ENCODE measurements around the gene LANCL3.

DNA sequence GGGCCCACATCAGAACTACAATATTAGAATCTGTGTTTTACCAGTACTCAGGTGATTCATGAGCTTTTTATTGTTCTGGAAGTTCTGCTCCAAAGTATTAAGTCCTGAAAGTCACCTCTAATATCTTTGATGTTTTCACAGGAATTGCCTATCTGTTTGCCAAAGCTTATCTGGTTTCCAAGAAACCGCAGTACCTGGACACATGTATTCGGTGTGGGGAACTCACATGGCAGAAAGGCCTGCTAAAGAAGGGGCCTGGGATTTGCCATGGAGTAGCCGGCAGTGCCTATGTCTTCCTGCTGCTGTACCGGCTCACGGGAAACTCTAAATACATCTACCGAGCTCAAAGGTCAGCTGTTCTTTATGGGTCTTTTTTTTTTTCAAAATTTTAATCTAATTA is 95.7 kb downstream of the LANCL3 start:
- TF ChIP-seq TCF12 (IDR thresholded peaks at IDR 0.05; ENCODE audit: low read depth) (no peak), CEBPB (IDR thresholded peaks at IDR 0.05) (no peak)
- TF ChIP-seq, protein P1, sequence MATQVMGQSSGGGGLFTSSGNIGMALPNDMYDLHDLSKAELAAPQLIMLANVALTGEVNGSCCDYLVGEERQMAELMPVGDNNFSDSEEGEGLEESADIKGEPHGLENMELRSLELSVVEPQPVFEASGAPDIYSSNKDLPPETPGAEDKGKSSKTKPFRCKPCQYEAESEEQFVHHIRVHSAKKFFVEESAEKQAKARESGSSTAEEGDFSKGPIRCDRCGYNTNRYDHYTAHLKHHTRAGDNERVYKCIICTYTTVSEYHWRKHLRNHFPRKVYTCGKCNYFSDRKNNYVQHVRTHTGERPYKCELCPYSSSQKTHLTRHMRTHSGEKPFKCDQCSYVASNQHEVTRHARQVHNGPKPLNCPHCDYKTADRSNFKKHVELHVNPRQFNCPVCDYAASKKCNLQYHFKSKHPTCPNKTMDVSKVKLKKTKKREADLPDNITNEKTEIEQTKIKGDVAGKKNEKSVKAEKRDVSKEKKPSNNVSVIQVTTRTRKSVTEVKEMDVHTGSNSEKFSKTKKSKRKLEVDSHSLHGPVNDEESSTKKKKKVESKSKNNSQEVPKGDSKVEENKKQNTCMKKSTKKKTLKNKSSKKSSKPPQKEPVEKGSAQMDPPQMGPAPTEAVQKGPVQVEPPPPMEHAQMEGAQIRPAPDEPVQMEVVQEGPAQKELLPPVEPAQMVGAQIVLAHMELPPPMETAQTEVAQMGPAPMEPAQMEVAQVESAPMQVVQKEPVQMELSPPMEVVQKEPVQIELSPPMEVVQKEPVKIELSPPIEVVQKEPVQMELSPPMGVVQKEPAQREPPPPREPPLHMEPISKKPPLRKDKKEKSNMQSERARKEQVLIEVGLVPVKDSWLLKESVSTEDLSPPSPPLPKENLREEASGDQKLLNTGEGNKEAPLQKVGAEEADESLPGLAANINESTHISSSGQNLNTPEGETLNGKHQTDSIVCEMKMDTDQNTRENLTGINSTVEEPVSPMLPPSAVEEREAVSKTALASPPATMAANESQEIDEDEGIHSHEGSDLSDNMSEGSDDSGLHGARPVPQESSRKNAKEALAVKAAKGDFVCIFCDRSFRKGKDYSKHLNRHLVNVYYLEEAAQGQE (IDR thresholded peaks at IDR 0.05; ENCODE audit: low read depth), result no peak
- TF ChIP-seq, protein P2, sequence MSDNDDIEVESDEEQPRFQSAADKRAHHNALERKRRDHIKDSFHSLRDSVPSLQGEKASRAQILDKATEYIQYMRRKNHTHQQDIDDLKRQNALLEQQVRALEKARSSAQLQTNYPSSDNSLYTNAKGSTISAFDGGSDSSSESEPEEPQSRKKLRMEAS (IDR thresholded peaks at IDR 0.05), result no peak

All from Ishikawa (cell line).